Posterior vena cava (tissue), 2 donors: ENCODE results near the gene ZNF253. TPM values are rescaled to one million over a fixed set of nuclear protein-coding genes. Genes with fewer than 3 reads are reported as not detected.
"Not testable (repeated sequence)": the region's sequence is repeated elsewhere in the genome, so short reads cannot be mapped to it uniquely, and the experiment has no call there.

Experiments
- DNase-seq: peaks from one replicate; pipeline ENCODE4 v3.0.0-alpha.2; 2020; ENCODE audit warnings: low spot score
- intact Hi-C, 2 donors: fragments of 100-400 bp; cut with DNase I; formaldehyde crosslinking; loops; one replicate each; pipeline versions ENCODE4 v1.14.1 to v1.14.2; 2022 to 2023
- long read RNA-seq, 2 donors: library from polyadenylated mRNA; unstranded; transcript quantifications; one replicate each; pipeline ENCODE4 v2.0.0, GENCODE V29; 2020 to 2021
- total RNA-seq, 2 donors: library from RNA; stranded (reverse); fragmentation: NEBNext Ultra II Directional; extraction: Animal tissue kit (Norgen Biotek cat#: 25700); gene quantifications; one replicate each; pipeline ENCODE4 v1.2.1, GENCODE V29; 2021
- donor health status: DM: yes; HTN: yes; CAD: no.
- donor health status: DM: yes; HTN: yes; CAD: no.

Gene ZNF253
- total RNA-seq = 1 to 10 TPM; 5.6 to 6.9 TPM
- long read RNA-seq, donor 1, partial matches to known transcripts = 0 of 1 reads
- long read RNA-seq, donor 1, other reads (novel, unspliced or antisense) = 1 of 1 reads
- long read RNA-seq, donor 2, partial matches to known transcripts = 0 of 3 reads
- long read RNA-seq, donor 2, other reads (novel, unspliced or antisense) = 1 of 3 reads

DNA sequence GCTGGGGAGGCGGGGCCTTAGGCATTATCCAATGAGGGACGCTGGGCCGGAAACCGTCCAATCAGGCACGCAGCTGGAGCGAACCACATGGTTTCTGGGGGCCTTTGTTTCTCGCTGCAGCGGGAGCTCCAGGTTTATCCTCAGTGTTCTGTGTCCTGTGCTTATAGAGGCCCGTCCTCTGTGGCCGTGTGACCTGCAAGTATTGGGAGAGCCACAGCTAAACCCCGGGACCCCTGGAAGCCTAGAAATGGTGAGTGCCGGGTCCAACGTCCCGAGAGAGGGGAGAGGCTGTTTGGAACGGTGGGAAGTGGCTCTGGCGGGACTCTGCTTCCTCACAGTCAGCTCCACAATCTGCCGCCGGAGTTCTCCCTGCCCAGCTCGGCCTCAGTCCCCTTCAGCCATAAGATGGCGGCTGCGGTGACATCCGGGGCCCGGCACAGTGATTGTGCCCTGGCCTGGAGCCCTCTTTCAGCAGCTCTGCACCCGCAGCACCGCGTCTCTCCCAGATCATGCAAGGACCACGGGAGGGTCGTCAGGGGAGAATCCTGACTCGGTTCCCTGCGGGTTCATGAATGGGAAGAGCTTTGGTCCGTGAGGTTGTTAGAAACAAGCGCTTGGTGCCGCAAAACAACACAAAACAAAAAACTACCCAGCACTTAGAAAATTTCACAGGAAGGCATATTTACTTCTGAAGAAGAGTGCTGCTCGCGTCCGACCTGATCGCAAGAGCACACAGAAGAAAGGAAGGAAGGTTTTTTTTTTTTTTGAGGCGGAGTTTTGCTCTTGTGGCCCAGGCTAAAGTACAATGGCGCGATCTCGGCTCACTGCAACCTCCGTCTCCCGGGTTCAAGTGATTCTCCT is at the start of gene ZNF253:
TSS of gene ZNF253 (plus strand) at position 133 of the 861 bp plus-strand sequence. CDS start at position 248, 115 bp downstream.
- intact Hi-C loops = no loop called here
- peak; percentile 99 for DNase-seq

DNA sequence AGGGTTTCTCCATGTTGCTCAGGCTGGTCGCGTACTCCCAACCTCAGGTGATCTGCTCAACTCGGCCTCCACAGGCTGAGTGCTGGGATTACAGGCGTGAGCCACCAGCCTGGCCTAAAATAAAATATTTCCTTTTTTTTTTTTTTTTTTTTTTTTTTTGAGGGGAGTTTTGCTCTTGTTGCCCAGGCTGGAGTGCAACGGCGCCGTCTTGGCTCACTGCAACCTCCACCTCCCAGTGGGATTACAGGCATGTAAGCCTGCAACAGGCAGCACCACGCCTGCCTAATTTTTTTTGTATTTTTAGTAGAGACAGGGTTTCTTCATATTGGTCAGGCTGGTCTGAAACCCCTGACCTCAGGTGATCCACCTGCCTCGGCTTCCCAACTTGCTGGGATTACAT is 49.0 kb upstream of the ZNF253 start:
- intact Hi-C loops = no loop called here
- peak; percentile 86 for DNase-seq

DNA sequence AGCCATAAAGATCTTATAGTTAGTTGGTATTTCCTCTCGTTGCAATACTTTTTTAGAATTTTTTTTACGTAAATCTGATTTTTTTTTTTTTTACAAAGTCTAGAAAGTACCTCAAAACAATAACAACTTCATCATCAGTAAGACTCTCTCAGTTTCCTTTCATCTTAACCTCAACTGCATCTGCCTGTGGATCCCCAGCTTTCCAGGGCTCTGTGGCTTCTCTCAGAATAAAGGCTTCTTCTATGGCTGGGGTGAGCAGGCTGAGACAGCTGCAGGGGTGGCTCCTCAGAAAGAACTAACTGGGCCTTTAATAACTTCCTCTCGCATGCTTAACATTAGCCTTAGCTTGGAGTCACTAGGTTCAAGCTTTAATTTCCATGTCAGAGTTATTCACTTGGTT is 48.3 kb upstream of the ZNF253 start:
- intact Hi-C loops = no loop called here
- no peak for DNase-seq

DNA sequence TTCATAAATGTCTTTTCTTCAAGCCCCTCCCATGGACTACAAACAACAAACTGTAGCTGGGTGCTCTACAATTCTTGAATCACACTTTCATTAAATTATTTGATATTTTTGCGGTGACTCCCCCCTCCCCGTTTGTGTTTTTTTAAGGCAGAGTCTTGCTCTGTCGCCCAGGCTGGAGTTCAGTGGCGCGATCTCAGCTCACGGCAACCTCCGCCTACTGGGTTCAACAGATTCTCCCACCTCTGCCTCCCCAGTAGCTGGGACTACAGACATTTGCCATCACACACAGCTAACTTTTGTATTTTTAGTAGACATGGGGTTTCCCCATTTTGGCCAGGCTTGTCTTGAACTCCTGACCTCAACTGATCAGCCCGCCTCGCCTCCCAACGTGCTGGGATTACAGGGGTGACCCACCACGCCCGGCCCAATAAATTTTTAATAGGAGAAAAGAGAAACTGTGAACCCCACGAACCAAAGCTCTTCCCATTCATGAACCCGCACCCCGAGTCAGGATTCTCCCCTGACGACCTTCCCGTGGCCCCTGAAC is 44.8 kb upstream of the ZNF253 start:
- intact Hi-C loops = no loop called here
- no peak for DNase-seq

DNA sequence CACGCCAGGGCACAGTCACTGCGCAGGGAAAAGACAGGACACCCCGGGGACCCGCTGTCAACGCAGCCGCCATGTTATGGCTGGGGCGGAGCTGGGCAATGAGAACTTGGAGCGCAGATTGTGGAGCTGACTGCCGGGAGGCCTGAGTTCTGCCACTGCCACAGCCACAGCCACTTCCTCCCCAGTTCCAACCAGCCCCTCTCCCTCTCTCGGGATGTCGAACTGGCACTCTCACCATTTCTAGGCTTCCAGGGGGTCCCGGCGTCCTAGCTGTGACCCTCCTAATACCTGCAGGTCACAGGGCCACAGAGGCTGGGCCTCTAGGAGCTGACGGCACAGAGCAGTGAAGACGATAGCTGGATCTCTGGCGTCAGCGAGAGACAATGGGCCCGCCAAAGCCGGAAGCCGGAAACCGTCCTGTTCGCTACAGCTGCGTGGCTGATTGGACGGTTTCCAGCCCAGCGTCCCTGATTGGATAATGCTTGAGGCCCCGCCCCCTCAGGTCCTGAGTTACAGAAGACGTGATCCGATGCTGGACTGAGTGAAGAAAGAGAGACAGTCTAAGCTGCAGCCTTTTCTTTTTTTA is 44.2 kb upstream of the ZNF253 start, which contains the start of gene ZNF506:
TSS of gene ZNF506 (minus strand) at position 385 of the 586 bp plus-strand sequence. CDS start at position 238, 147 bp downstream.
- intact Hi-C loops = no loop called here
- peak; percentile 100 for DNase-seq

DNA sequence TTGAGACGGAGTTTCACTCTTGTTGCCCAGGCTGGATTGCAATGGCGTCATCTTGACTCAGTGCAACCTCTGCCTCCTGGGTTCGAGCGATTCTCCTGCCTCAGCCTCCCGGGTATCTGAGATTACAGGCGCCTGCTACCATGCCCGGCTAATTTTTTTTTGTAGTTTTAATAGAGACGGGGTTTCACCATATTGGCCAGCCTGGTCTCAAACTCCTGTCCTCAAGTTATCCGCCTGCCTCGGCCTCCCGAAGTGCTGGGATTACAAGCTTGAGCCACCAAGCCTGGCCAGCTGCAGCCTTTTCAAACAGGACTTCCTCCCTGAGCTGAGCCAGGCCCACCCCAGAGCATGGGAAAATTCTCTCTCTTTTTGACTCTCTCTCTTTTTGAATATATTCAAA is 43.7 kb upstream of the ZNF253 start:
- DNase-seq, intact Hi-C loops: not testable (repeated sequence)

DNA sequence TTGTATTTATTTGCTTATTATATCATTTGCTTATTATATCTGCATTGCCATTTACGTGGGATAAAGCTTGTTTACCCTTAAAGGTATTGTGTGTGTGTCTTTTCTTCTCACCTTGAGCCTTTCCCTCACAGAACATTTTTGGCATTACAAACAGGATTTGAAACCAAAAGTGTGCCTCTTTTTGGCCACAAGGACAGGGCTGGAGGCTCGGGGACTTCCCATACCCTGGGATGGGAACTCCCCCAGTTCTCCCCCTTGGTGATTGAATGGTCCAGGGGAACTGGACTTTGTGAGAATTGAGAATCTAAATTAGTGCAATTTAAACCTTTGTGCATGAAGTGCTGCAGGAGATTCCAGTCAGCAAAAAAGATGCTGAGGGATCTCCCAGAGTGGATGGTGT is 41.8 kb upstream of the ZNF253 start:
- DNase-seq = no peak
- intact Hi-C loops = no loop called here

DNA sequence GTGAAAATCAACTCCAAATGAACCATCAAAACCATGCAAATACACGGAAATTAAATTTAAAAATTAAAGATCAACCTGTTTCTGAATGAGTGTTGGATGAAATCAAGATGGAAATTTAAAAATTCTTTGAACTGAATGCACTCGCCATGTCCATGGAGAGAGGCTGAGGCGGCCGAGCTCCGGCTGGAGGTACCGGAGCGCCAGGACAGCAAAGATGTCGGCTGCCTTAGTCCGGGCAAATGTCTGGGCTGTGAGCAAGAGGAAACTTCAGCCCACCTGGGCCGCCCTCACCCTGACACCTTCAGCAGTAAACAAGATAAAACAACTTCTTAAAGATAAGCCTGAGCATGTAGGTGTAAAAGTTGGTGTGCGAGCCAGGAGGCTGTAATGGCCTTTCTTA is 38.8 kb upstream of the ZNF253 start:
- intact Hi-C loops = no loop called here

DNA sequence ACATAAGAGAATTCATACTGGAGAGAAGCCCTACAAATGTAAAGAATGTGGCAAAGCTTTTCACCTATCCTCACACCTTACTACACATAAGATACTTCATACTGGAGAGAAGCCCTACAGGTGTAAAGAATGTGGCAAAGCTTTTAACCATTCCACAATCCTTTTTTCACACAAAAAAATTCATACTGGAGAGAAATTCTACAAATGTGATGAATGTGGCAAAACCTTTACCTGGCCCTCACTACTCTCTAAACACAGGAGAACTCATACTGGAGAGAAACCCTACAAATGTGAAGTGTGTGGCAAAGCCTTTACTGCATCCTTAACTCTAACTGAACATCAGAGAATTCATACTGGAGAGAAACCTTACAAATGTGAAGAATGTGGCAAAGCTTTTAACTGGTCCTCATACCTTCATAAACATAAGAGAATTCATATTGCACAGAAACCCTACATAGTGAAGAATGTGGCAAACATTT is 30.1 kb upstream of the ZNF253 start:
- intact Hi-C loops = no loop called here
- DNase-seq = no peak

More for the DNA sequence above, 38.8 kb upstream of the ZNF253 start:
- DNase-seq = no peak

DNA sequence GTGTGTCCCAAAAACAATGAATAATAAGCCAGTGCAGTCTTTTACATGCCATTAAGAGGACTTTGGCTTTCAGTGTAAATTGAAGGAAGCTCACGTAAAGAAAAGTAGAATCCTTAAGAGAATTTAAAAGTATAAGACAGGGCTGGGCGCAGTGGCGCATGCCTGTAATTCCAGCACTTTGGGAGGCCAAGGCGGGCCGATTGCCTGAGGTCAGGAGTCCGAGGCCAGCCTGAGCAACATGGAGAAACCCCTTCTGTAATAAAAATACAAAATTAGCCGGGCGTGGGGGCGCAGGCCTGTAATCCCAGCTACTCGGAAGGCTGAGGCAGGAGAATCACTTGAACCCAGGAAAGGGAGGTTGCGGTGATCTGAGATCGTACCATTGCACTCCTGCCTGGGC is 17.9 kb upstream of the ZNF253 start:
- DNase-seq = no peak
- intact Hi-C loops = no loop called here

DNA sequence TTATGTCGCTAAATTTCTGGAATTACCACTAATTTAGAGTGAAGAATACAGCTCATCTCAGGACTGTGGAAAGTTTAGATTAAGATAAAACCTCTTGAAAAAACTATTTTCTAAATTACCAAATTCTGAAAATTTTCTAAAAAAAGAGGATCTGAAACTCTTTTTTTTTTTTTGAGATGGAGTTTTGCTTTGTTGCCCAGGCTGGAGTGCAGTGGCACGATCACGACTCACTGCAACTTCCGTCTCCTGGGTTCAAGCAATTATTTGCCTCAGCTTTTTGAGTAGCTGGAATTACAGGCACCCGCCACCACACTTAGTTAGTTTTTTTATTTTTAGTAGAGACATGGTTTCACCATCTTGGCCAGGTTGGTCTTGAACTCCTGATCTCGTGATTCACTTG is 16.6 kb upstream of the ZNF253 start:
- no peak for DNase-seq
- intact Hi-C loops = no loop called here

DNA sequence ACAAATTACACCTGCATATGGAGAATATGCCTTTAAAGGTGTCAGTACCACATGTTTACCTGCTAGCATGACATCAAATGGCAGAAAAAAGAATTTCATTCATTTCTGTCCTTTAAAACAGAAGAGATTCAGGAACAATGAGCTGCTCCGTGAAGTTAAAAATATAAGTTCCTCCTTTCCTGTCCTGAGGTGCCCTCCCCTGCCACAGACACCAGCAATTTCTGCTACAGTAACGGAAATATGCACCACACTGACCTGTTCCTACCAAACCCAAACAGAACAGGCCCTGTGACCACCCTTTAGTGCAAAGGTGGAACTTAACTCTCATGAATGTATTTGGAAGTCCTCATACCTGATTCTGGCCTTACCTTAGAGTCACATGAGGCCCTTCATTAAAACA is 13.9 kb upstream of the ZNF253 start:
- intact Hi-C loops, DNase-seq: not testable (repeated sequence)

DNA sequence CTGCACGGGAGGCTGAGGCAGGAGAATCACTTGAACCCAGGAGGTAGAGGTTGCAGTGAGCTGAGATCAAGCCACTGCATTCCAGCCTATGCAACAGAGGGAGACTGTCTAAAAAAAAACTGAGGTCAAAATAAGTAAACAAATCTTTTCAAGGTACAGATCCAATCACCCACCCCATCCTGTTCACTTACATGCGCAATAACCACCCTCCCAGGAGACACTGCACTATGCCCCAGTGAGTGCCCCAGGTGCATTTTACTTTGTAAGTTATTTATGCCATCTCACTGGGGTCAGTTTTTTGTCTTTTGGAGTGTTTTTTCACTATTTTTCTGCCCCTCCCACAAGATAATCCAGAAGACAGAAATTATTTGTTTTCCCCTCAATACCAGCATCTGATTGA is 6.9 kb upstream of the ZNF253 start:
- DNase-seq = no peak
- intact Hi-C loops = no loop called here

DNA sequence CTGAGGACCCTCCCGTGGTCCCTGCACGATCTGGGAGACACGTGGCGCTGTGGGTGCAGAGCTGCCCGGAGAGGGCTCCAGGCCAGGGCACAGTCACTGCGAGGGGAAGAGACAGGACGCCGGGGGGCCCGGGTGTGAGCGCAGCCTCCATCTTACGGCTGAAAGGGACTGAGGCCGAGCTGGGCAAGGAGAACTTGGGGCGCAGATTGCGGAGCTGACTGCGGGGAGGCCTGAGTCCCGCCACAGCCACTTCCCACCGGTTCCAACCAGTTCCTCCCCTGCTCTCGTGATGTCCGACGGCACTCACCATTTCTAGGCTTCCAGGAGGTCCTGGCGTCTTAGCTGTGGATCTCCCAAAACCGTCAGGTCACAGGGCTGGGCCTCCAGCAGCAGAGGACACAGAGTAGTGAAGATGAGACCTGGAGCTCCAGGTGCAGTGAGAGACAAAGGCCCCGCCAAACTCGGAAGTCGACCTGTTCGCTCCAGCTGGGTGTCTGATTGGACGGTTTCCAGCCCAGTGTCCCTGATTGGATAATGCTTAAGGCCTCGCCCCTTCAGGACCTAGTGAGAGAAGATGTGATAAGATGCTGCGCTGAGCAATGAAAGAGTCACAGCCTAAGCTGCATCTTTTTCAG is 4.8 kb upstream of the ZNF253 start:
- intact Hi-C loops = no loop called here
- no peak for DNase-seq

DNA sequence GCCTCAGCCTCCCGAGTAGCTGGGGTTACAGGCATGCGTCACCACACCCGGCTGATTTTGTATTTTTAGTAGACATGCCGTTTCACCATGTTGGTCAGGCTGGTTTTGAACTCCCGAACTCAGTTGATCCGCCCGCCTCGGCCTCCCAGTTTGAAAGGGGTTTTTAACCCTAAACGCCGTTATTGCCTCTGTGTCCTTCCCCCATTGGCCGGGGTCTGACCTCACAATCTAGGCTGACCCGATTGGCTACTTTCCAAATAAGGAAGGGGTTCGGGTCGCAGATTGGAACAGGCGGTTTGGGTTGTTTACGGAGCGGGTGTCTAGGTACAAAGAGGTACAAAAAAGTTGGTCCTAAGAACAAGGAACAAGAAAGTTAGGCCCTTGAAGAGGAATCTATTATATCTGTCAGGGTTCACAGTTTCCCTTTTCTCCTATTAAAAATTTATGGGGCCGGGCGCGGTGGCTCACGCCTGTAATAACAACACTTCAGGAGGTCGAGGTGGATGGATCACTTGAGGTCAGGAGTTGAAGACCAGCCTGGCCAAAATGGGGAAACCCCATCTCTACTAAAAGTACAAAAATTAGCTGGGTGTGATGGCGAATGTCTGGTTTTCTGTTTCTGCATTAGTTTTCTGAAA is 1.0 kb downstream of the ZNF253 start:
- intact Hi-C loops = no loop called here
- DNase-seq = no peak

DNA sequence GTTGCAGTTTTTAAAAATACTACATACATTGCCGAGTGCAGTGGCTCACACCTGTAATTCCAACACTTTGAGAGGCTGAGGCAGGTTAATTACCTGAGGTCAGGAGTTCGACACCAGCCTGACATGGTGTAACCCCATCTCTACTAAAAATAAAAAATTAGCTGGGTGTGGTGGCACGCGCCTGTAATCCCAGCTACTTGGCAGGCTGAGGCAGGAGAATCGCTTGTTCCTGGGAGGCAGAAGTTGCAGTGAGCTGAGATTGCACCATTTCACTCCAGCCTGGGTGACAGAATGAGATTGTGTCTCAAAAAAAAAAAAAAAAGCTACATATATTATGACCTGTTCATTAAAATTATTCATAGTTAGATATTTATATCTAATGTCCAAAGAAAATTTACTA is 4.4 kb downstream of the ZNF253 start:
- intact Hi-C loops, DNase-seq: not testable (repeated sequence)

DNA sequence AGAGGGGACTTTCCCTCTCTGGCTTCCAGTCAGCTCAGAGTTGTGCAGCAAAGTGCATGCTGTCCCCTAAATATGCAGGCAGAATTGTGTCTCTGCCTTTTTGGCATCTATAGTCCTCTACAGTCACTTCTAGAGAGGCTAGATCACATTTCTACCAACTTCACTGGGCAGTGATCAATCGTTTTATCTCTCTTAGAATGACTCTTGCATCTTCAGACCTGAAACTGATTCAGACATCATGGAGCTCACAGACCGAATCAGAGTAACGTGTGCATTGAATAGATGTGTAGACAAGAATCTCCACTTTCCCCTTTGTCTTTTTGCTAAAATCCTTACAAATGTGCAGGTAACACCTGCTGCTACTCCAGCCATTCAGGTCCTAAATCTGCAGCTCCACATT is 6.2 kb downstream of the ZNF253 start:
- intact Hi-C loops = no loop called here
- DNase-seq = no peak

DNA sequence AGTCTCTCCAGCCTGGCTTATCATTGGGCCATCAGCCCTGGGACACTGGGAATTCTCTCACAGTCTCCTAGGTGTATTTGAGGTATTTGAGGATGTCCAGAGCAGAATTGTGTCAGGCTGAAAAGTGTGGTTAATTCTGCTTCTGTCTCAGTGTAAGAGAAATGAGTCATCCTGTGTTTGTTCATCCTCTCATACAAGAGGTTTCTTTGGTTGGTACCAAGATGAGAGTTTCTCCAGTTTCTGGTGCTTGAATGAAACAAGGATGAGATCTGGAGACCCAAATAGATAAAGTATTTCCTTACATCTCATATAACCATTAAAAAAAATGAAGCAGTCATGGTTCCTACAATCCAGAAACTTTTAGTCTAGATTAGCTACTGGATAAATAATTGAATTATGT is 7.7 kb downstream of the ZNF253 start:
- intact Hi-C loops = no loop called here
- DNase-seq = no peak

DNA sequence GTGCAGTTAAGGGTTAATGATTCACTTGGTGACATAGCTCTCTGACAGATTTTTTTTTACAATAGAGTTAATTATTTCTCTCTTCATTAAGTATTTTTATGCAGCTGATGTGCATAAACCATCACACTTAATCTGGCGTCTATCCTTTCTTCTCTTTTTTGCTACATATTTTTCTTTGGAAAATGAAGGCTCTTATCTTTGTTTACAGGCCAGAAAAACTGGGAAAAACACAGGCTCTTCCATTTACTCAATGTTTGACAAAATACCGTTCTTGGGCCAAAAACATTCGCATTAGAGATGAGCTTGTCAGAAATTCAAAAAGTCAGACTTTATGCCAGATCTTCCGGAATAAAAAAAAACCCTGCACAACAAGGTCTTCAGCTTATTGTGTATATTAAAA is 12.0 kb downstream of the ZNF253 start:
- no peak for DNase-seq
- intact Hi-C loops = loop anchor here in 1 of 2 donors (5.0 kb wide), 1 partner anchor 740 kb away; the partner anchor contains the start of gene TMEM161A
